Endothelial cell of umbilical vein (primary cell): Measurements from ENCODE around the gene CTSL.
"Not testable (repeated sequence)": the region's sequence is repeated elsewhere in the genome, so short reads cannot be mapped to it uniquely, and the experiment has no call there.

Experiments used
- CTCF ChIP-seq, 2 donors: IDR thresholded peaks; 1 replicate in 1 of 2; 2 replicates in 1 of 2; pipeline ENCODE4 v1.5.1; 2011; ENCODE audit warnings: low read length in 2 of 2, mild to moderate bottlenecking in 2 of 2, moderate library complexity in 2 of 2, control low read depth in 1 of 2, inconsistent platforms in 1 of 2, low read depth in 1 of 2; ENCODE audit not compliant: insufficient read depth in 1 of 2; ENCODE audit errors: extremely low read depth in 1 of 2
- EZH2 ChIP-seq: IDR thresholded peaks from 2 replicates; pipeline ENCODE4 v1.6.1; 2012; ENCODE audit warnings: borderline replicate concordance, low read depth, mild to moderate bottlenecking, moderate library complexity, low read length, inconsistent platforms; ENCODE audit not compliant: severe bottlenecking
- FOS ChIP-seq: IDR thresholded peaks from 2 replicates; pipeline ENCODE4 v1.6.1; 2011; ENCODE audit warnings: mild to moderate bottlenecking, low read length, moderate library complexity, borderline replicate concordance; ENCODE audit not compliant: insufficient read depth
- GATA2 ChIP-seq: IDR thresholded peaks from 2 replicates; pipeline ENCODE4 v1.7.0; 2011; ENCODE audit warnings: low read depth, mild to moderate bottlenecking, moderate library complexity, mixed read lengths, low read length; ENCODE audit not compliant: insufficient read length, insufficient read depth
- JUN ChIP-seq: IDR thresholded peaks from 2 replicates; pipeline ENCODE4 v1.6.1; 2011; ENCODE audit warnings: borderline replicate concordance, low read depth; ENCODE audit not compliant: insufficient read length, insufficient read depth
- MAX ChIP-seq: IDR thresholded peaks from 2 replicates; pipeline ENCODE4 v1.6.1; 2011; ENCODE audit not compliant: insufficient read depth, insufficient read length
- MYC ChIP-seq: IDR thresholded peaks from one replicate; pipeline ENCODE4 v1.6.1; 2011; ENCODE audit warnings: mild to moderate bottlenecking, low read depth, low read length
- POLR2A ChIP-seq: IDR thresholded peaks from 2 replicates; pipeline ENCODE4 v1.6.1; 2012; ENCODE audit warnings: low read depth, mild to moderate bottlenecking, control low read depth, low read length
- POLR2AphosphoS5 ChIP-seq: IDR thresholded peaks from 2 replicates; pipeline ENCODE4 v1.6.1; 2012; ENCODE audit warnings: low read depth, mild to moderate bottlenecking, control low read depth, low read length, moderate library complexity; ENCODE audit not compliant: insufficient read depth

- TF ChIP-seq MAX; CTCF (IDR thresholded peaks at IDR 0.05; ENCODE audit: extremely low read depth in 1 of 2, insufficient read depth in 1 of 2, low read depth in 1 of 2, low read length in 2 of 2); POLR2A; POLR2AphosphoS5; FOS; EZH2; JUN; MYC; GATA2: not testable (repeated sequence)
These were observed 32.4 kb downstream of the CTSL start for GRCh38 chr9:87758330-87758729.
